Glutamatergic neuron (in vitro differentiated cells): ENCODE data around the gene USF3. TPM values are rescaled to one million over a fixed set of nuclear protein-coding genes. Genes with fewer than 3 reads are reported as not detected.

Experiments
- DNase-seq: peaks from one replicate; pipeline ENCODE4 v3.0.0; 2022
- H3K27ac Mint-ChIP-seq: one replicate; pipeline ENCODE4 v1.8.0; 2020; ENCODE audit warnings: mild to moderate bottlenecking, mixed read lengths, inconsistent platforms; ENCODE audit not compliant: unreplicated experiment
- H3K27me3 Mint-ChIP-seq: one replicate; pipeline ENCODE4 v1.8.0; 2020; ENCODE audit warnings: mild to moderate bottlenecking, moderate library complexity, mixed read lengths, inconsistent platforms; ENCODE audit not compliant: unreplicated experiment
- H3K36me3 Mint-ChIP-seq: one replicate; pipeline ENCODE4 v1.8.0; 2020; ENCODE audit warnings: mild to moderate bottlenecking, mixed read lengths, inconsistent platforms; ENCODE audit not compliant: unreplicated experiment
- H3K4me1 Mint-ChIP-seq: one replicate; pipeline ENCODE4 v1.8.0; 2020; ENCODE audit warnings: mild to moderate bottlenecking, low read depth, mixed read lengths, inconsistent platforms; ENCODE audit not compliant: unreplicated experiment
- H3K4me3 Mint-ChIP-seq: one replicate; pipeline ENCODE4 v1.8.0; 2020; ENCODE audit warnings: mild to moderate bottlenecking, mixed read lengths, inconsistent platforms; ENCODE audit not compliant: unreplicated experiment
- H3K9me3 Mint-ChIP-seq: one replicate; pipeline ENCODE4 v1.8.0; 2020; ENCODE audit warnings: mild to moderate bottlenecking, moderate library complexity, mixed read lengths, inconsistent platforms; ENCODE audit not compliant: unreplicated experiment
- CTCF ChIP-seq: fragments of 200-600 bp; sonication (generic); IDR thresholded peaks from one replicate; pipeline ENCODE4 v1.5.0; 2021; ENCODE audit not compliant: partially characterized antibody, unreplicated experiment
- long read RNA-seq: library from polyadenylated mRNA; unstranded; transcript quantifications from one replicate; pipeline ENCODE4 v2.0.0, GENCODE V29; 2020; ENCODE audit not compliant: unreplicated experiment
- total RNA-seq: library from RNA; stranded (reverse); fragmentation: NEBNext Ultra II Directional; extraction: Animal tissue kit (Norgen Biotek cat#: 25700); gene quantifications from one replicate; pipeline ENCODE4 v1.2.1, GENCODE V29; 2021; ENCODE audit not compliant: unreplicated experiment

USF3 gene
- total RNA-seq: 14.9 TPM
- long read RNA-seq: 0 reads

DNA sequence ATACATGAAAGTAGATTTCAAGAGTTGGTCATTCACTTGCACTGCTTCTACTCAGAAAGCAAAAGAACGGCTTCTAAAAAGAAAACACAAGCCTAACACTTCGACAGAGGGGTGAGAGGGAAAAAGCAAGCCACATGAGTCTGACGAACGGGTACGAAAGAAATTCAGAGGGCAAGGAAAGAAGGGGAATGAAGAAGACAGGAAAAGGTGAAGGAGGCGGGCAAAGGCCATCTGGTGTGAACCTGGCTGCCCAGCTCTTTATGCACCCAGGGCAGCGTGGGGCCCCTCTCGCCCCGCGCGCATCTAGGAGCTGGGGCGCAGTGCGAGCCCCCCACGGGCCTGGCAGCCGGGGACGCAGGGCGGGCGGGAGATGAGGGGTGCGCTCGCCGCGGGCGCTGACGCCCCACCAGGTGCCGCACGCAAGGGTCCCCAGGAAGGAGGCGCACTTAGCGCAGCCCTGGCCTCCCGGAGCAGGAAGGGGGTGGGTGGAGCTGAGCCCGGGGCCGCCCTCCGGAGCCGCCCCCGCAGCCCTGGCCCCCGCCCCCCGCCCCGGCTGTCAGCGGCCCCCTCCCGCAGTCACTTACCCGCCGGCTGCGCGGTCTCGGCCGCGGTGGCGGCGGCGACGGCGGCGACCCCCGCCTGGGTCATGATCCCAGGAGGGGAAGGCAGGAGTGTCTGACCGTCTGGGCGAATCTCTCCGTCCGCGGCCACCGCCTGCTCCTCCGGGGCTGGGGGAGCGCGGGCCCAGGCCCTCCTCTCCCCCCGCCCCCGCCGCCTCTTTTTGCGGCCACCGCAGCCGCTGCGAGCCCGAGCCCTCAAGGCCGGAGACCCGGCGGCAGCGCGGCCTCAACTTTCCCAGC is at the start of gene USF3:
TSS of gene USF3 (minus strand) at position 857 of the 860 bp plus-strand sequence. CDS start 21,764 bp downstream, outside the sequence.
- Mint-ChIP-seq H3K9me3 (peaks cover 3% of the 10 kb centered on the region), H3K27me3 (peaks cover 2% of the 10 kb centered on the region), H3K4me3 (peak within 1 kb of the TSS; percentile 100), H3K36me3 (no peaks in the 10 kb centered on the region), H3K4me1 (peaks cover 8% of the 10 kb centered on the region), H3K27ac (peak within 1 kb of the TSS; percentile 99)
- DNase-seq: peak; percentile 70
- no peak for TF ChIP-seq CTCF

GRCh38 chr3:113745756-113746547 is 49.5 kb upstream of the USF3 start, which contains the start of gene NAA50:
Gene NAA50 (minus strand): TSS chr3:113746249. CDS start chr3:113745949, 300 bp downstream.
- peak; percentile 7 for TF ChIP-seq CTCF
- peak; percentile 95 for DNase-seq
- Mint-ChIP-seq H3K27ac (peak within 1 kb of the TSS; percentile 99), H3K27me3 (peaks cover 8% of the 10 kb centered on the region), H3K36me3 (no peaks in the 10 kb centered on the region), H3K4me1 (peaks cover 3% of the 10 kb centered on the region), H3K4me3 (peak within 1 kb of the TSS; percentile 99), H3K9me3 (peaks cover 9% of the 10 kb centered on the region)

GRCh38 chr3:113744941-113745755 is 48.7 kb upstream of the USF3 start:
- Mint-ChIP-seq H3K9me3 (peaks cover 9% of the 10 kb centered on the region), H3K4me3 (peak overlapping the region; percentile 99), H3K27me3 (peaks cover 8% of the 10 kb centered on the region), H3K27ac (peak overlapping the region; percentile 65), H3K36me3 (no peaks in the 10 kb centered on the region), H3K4me1 (peaks cover 3% of the 10 kb centered on the region)
- peak; percentile 45 for DNase-seq
- peak; percentile 50 for TF ChIP-seq CTCF

- no peak overlapping the region for H3K27ac Mint-ChIP-seq
- DNase-seq: no peak
- H3K36me3 Mint-ChIP-seq: no peaks in the 10 kb centered on the region
- peaks cover 9% of the 10 kb centered on the region for H3K9me3 Mint-ChIP-seq
- TF ChIP-seq CTCF: no peak
- H3K4me1 Mint-ChIP-seq: peaks cover 3% of the 10 kb centered on the region
- H3K27me3 Mint-ChIP-seq: peaks cover 8% of the 10 kb centered on the region
- no peak overlapping the region for H3K4me3 Mint-ChIP-seq
Measured at GRCh38 chr3:113743006-113743630, 46.7 kb upstream of the USF3 start.
